ENCODE measurements around the gene ILKAP. TPM values are rescaled to one million over a fixed set of nuclear protein-coding genes. Genes with fewer than 3 reads are reported as not detected.
A peak's percentile ranks its signal among the peaks of the same experiment; 100 is the strongest.

Gene ILKAP
- polyA plus RNA-seq, 2 of the 4 experiments (the other 2 are of a cell fraction), result 36.3 to 41.4 TPM

DNA sequence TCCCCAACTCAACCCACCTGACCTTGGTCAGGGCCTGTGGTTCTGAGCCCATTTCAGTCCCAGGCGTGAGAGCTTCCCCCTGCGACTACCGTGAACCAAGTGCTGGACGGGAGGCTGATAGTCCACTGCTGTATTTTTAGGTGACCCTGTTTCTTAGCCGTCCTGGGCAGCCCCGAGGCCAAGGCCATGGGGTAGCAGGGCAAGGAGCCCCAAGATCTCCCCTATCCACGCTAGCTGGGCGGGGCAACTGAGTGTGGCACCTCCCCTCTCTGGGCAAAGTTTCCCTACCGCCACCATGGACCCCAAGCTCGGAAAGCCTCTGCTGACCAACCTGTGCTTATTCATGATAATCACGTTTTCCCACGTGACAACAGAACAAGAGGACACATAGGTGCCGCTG, 65.6 kb downstream of the ILKAP start:
- CTCF ChIA-PET, result interaction anchor here (0.6 to 3.4 kb wide), 4 partner anchors 14 to 108 kb away, joined by 3 to 13 read pairs (median 4); no protein-coding TSS in a partner anchor
- TF ChIP-seq FOSB (CRISPR knock-in tag; IDR thresholded peaks at IDR 0.05) (no peak), EHF (CRISPR knock-in tag; IDR thresholded peaks at IDR 0.05) (no peak), MYC (IDR thresholded peaks at IDR 0.05; ENCODE audit: borderline replicate concordance, low read length) (no peak), GATA3 (IDR thresholded peaks at IDR 0.05; ENCODE audit: borderline replicate concordance) (no peak), CHD4 (IDR thresholded peaks at IDR 0.05; ENCODE audit: borderline replicate concordance) (no peak), BHLHE40 (IDR thresholded peaks at IDR 0.05; ENCODE audit: low read depth, low read length) (no peak), JUNB (IDR thresholded peaks at IDR 0.05) (no peak), JUN (IDR thresholded peaks at IDR 0.05) (no peak), FOXS1 (CRISPR knock-in tag; IDR thresholded peaks at IDR 0.05) (no peak), MAFK (IDR thresholded peaks at IDR 0.05; ENCODE audit: partially characterized antibody) (no peak), SMC3 (IDR thresholded peaks at IDR 0.05) (no peak), PHF8 (IDR thresholded peaks at IDR 0.05; ENCODE audit: borderline replicate concordance, low read depth) (no peak), EP300 (IDR thresholded peaks at IDR 0.05) (no peak), NR3C1 (IDR thresholded peaks at IDR 0.05) (no peak)
- TF ChIP-seq, protein P1, sequence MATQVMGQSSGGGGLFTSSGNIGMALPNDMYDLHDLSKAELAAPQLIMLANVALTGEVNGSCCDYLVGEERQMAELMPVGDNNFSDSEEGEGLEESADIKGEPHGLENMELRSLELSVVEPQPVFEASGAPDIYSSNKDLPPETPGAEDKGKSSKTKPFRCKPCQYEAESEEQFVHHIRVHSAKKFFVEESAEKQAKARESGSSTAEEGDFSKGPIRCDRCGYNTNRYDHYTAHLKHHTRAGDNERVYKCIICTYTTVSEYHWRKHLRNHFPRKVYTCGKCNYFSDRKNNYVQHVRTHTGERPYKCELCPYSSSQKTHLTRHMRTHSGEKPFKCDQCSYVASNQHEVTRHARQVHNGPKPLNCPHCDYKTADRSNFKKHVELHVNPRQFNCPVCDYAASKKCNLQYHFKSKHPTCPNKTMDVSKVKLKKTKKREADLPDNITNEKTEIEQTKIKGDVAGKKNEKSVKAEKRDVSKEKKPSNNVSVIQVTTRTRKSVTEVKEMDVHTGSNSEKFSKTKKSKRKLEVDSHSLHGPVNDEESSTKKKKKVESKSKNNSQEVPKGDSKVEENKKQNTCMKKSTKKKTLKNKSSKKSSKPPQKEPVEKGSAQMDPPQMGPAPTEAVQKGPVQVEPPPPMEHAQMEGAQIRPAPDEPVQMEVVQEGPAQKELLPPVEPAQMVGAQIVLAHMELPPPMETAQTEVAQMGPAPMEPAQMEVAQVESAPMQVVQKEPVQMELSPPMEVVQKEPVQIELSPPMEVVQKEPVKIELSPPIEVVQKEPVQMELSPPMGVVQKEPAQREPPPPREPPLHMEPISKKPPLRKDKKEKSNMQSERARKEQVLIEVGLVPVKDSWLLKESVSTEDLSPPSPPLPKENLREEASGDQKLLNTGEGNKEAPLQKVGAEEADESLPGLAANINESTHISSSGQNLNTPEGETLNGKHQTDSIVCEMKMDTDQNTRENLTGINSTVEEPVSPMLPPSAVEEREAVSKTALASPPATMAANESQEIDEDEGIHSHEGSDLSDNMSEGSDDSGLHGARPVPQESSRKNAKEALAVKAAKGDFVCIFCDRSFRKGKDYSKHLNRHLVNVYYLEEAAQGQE (IDR thresholded peaks at IDR 0.05), result no peak
- TF ChIP-seq, protein P2, sequence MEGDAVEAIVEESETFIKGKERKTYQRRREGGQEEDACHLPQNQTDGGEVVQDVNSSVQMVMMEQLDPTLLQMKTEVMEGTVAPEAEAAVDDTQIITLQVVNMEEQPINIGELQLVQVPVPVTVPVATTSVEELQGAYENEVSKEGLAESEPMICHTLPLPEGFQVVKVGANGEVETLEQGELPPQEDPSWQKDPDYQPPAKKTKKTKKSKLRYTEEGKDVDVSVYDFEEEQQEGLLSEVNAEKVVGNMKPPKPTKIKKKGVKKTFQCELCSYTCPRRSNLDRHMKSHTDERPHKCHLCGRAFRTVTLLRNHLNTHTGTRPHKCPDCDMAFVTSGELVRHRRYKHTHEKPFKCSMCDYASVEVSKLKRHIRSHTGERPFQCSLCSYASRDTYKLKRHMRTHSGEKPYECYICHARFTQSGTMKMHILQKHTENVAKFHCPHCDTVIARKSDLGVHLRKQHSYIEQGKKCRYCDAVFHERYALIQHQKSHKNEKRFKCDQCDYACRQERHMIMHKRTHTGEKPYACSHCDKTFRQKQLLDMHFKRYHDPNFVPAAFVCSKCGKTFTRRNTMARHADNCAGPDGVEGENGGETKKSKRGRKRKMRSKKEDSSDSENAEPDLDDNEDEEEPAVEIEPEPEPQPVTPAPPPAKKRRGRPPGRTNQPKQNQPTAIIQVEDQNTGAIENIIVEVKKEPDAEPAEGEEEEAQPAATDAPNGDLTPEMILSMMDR (IDR thresholded peaks at IDR 0.05), result no peak
- TF ChIP-seq, protein P3, sequence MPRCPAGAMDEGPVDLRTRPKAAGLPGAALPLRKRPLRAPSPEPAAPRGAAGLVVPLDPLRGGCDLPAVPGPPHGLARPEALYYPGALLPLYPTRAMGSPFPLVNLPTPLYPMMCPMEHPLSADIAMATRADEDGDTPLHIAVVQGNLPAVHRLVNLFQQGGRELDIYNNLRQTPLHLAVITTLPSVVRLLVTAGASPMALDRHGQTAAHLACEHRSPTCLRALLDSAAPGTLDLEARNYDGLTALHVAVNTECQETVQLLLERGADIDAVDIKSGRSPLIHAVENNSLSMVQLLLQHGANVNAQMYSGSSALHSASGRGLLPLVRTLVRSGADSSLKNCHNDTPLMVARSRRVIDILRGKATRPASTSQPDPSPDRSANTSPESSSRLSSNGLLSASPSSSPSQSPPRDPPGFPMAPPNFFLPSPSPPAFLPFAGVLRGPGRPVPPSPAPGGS (IDR thresholded peaks at IDR 0.05), result no peak
- peak overlapping the region; percentile 54 to 65; a peak in 3 of 6 replicates for H3K27ac ChIP-seq
- no peak for FAIRE-seq
- no peak for ATAC-seq
- WGBS (ENCODE audit: missing lambda C conversion rate), result 89% methylated on average over 8 of the region's 13 CpGs
- no peak overlapping the region for H3K4me3 ChIP-seq
- no peak for DNase-seq (ENCODE audit: low read depth in 1 of 2, low spot score in 1 of 2)
- H3K9me3 ChIP-seq, result no peaks in the 10 kb centered on the region
- H3K4me2 ChIP-seq, result no peak overlapping the region; the same call in 2 of the 3 replicates
- H3K4me1 ChIP-seq, result peaks cover 40% of the 10 kb centered on the region
- POLR2A ChIA-PET, result no interaction called here

DNA sequence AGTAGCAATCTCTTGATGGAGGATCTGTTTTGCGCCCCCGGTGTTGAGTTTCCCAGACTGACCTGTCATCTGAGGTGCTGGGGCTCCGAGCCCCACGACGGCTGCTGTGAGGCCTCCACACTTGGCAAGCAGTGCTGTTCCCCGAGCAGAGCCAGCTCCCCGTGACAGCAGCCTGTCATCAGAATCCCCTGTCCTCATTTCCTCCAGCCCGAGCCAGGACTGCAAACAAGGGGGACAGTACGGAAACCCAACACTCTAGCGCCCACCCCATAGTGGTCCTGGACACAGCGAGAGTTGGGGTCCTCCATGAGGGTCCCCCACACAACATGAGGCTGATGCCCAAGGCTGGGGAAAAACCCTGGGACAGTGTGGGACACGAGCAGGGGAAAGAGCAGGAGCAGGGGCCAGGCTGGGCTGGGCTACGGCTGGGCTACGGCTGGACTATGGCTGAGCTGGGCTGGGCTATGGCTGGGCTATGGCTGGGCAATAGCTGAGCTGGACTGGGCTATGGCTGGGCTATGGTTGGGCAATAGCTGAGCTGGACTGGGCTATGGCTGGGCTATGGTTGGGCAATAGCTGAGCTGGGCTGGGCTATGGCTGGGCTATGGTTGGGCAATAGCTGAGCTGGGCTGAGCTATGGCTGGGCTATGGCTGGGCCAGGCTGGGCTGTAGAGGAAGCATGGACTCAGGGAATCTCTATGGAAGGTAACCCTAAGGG, 66.5 kb downstream of the ILKAP start:
- 71% methylated on average over 10 of the region's 14 CpGs for WGBS (ENCODE audit: missing lambda C conversion rate)
- ChIA-PET POLR2A (no interaction called here), CTCF (interaction anchor here (1.1 kb wide), 1 partner anchor 28 kb away, joined by 3 read pairs; no protein-coding TSS in a partner anchor)
- TF ChIP-seq CEBPB (IDR thresholded peaks at IDR 0.05), result peak; percentile 97
- TF ChIP-seq, protein P4, sequence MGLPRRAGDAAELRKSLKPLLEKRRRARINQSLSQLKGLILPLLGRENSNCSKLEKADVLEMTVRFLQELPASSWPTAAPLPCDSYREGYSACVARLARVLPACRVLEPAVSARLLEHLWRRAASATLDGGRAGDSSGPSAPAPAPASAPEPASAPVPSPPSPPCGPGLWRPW (IDR thresholded peaks at IDR 0.05), result peak; percentile 88
- TF ChIP-seq, protein P5, sequence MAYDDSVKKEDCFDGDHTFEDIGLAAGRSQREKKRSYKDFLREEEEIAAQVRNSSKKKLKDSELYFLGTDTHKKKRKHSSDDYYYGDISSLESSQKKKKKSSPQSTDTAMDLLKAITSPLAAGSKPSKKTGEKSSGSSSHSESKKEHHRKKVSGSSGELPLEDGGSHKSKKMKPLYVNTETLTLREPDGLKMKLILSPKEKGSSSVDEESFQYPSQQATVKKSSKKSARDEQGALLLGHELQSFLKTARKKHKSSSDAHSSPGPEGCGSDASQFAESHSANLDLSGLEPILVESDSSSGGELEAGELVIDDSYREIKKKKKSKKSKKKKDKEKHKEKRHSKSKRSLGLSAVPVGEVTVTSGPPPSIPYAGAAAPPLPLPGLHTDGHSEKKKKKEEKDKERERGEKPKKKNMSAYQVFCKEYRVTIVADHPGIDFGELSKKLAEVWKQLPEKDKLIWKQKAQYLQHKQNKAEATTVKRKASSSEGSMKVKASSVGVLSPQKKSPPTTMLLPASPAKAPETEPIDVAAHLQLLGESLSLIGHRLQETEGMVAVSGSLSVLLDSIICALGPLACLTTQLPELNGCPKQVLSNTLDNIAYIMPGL (CRISPR knock-in tag; IDR thresholded peaks at IDR 0.05; ENCODE audit: borderline replicate concordance), result no peak
- Histone ChIP-seq H3K27ac (peak overlapping the region; percentile 54 to 76; a peak in 5 of 6 replicates), H3K9me3 (no peaks in the 10 kb centered on the region), H3K4me2 (peak overlapping the region; percentile 41), H3K4me1 (peaks cover 31% of the 10 kb centered on the region), H3K4me3 (no peak overlapping the region)
- FAIRE-seq (no peak), DNase-seq (ENCODE audit: low read depth in 1 of 2, low spot score in 1 of 2) (peak in 1 of 2 experiments; percentile 56), ATAC-seq (peak; percentile 68 to 87)
